Activated CD4-positive, alpha-beta T cell treated with anti-CD3 and anti-CD28 coated beads, Interleukin-2, amount 50 U/mL, for 16 hours (primary cell): ENCODE results near the gene ADA.
"Not testable (repeated sequence)": the region's sequence is repeated elsewhere in the genome, so short reads cannot be mapped to it uniquely, and the experiment has no call there.

ENCODE experiments used
- DNase-seq: peaks from one replicate; pipeline ENCODE4 v3.0.0-alpha.2; 2020

The ADA gene

DNA sequence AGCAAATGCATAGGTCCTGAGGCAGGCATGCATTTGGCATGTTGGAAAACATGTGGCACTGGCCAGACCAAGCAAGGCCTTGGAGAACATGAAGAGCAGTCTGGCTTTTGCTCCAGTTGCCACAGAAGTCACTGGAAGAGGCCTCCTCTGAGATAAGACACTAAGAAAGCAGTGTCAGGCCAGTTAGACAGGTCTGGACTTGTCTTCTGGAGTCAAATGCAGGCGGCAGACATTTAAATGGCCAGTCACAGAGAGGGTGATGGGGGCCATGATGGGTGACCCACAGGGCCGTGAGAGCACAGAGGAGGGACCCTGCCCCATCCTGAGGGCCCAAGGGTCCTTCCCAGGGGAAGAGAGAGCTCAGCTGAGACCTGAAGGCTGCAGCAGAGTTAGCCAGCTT lies 26.7 kb upstream of the ADA start:
- DNase-seq, result no peak

DNA sequence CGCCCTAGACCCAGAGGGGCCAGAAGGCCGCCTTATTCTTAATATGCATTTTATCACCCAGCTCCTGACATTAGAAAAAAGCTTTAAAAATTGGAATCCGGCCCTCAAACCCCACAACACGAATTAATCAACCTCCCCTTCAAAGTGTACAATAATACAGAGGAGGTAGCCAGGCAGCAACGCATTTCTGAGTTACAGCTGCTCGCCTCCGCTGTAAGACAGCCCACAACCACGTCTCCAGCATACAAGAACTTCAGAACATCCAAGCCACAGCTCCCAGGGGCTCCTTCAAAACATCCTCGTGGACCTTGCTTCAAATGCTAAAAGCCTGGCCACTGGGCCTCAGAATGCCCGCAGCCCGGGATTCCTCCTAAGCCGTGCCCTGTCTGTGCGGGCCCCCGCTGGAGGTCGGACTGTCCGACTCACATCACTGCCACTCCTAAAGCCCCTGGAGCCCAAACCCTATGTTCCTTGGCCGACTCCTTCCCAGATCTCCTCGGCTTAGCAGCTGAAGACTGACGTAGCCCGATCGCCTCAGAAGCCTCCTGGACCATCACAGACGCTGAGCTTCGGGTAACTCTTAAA lies 20.9 kb upstream of the ADA start:
- not testable (repeated sequence) for DNase-seq

GRCh38 chr20:44671541-44671940 lies 20.0 kb upstream of the ADA start:
- DNase-seq, result peak; percentile 79

GRCh38 chr20:44670851-44671250 lies 19.4 kb upstream of the ADA start:
- not testable (repeated sequence) for DNase-seq

- DNase-seq, result no peak
Observed at GRCh38 chr20:44666066-44666465, 14.6 kb upstream of the ADA start.

- no peak for DNase-seq
Observed at GRCh38 chr20:44664131-44664530, 12.6 kb upstream of the ADA start.

DNA sequence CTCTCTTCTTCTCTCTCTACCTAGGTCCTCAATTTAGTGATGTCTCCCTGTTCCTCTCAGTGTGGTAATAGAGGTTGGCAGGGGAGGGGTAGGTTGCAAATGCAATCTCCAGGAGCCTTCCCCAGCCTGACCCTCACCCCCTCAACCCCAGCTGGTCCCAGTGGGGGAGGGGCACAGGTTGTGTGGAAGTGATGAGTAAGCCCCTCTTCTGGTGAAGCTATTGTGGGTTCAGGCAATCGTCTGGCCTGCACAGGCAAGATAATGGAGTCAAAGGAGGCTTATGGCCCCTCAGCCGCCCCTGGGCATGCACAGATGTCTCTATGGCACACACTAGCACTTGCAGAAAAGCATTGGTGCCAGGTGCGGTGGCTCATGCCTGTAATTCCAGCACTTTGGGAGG lies 10.8 kb upstream of the ADA start:
- DNase-seq, result no peak

- DNase-seq, result no peak
Observed at GRCh38 chr20:44660581-44660980, 9.1 kb upstream of the ADA start.

- DNase-seq, result no peak
Observed at GRCh38 chr20:44659931-44660330, 8.4 kb upstream of the ADA start.

DNA sequence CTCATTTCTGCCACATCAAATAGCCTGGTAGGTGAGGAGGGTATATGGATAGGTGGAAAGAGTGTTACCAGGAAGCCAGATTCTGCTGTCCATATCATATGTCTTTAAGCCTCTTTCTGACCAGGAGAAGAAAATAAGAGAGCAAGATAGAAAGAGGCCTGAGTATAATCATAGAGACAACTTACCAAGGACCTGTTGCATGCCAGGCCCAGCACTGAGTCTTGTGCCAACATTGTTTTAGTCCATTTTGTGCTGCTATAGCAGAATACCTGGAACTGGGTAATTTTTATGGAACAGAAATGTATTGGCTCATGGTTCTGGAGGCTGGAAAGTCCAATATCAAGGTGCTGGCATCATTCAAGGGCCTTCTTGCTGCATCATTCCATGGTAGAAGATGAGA lies 7.3 kb upstream of the ADA start:
- DNase-seq, result no peak

GRCh38 chr20:44657875-44658274 lies 6.4 kb upstream of the ADA start:
- DNase-seq, result no peak

DNA sequence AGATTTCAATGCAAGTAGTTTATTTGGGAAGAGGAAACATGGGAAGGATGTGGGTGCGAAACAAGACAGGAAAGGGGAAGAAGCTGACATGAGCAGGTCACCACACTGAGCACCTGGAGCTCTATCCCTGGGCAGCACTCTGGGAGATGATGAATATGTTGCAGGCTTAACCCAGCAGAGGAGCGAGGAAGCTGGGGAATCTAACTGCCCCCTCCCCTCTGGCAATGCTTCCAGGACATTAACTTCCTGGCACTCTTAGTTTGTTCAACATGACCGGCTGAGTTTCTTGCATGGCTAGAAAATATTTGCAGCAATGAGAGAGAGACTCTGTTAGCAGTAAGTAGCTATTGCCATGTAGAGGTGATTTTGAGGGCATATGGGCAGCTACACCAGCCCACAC lies 4.9 kb upstream of the ADA start:
- no peak for DNase-seq

GRCh38 chr20:44654210-44654609 lies 2.7 kb upstream of the ADA start:
- DNase-seq, result not testable (repeated sequence)

DNA sequence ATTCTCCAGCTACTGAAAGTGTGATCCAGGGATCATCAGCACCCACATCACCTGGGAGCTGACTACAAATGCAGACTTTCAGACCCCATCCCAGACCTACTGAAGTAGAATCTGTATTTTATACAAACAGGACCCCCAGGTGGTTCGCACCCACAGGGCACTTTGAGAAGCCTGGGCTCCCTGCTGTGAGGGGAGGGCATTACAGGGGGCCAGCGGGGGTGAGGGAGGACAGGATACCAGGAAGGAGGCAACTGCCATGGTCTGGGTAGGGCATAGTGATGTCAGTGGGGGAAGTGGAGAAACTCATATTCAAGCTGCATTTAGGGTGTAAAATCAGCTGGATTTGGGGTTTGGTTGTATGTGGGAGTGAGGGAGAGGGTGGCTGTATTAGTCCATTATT lies 2.0 kb upstream of the ADA start:
- no peak for DNase-seq

DNA sequence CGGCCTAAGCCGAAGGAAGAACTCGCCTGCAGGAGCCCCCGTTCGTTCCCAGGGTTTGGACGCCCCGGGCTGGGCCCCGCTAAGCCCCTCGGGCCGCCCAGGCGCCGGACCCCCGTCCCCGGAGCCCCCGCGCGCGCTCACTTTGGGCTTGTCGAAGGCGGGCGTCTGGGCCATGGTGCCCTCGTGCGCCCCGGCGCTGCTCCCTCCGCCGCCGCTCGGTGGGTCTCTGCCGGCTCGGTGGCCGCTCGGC lies 140 bp downstream of the ADA start:
- DNase-seq, result no peak

GRCh38 chr20:44650771-44651433 lies 597 bp downstream of the ADA start:
- DNase-seq, result peak; percentile 38

- no peak for DNase-seq
Observed at GRCh38 chr20:44649976-44650375, 1.5 kb downstream of the ADA start.

DNA sequence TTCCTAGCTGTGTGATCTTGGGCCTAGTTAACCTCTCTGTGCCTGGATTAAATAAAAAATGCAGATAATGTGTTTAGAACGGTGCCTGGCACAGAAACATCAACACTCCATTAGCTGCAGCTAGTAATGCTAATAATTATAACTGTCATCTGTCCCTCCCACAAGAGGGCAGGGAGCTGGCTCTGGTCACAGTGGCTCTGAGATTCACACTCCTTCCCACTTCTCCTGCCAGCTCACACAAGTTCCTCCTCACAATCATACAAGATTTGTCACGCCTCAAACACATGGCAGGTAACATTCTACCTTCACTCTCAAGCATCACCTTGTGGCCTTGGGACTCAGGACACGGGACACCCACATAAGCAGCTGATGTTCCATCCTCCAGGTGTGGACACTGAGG lies 2.4 kb downstream of the ADA start:
- no peak for DNase-seq

- DNase-seq, result no peak
Observed at GRCh38 chr20:44648579-44648978, 2.9 kb downstream of the ADA start.

- DNase-seq, result no peak
Observed at GRCh38 chr20:44648068-44648467, 3.4 kb downstream of the ADA start.

DNA sequence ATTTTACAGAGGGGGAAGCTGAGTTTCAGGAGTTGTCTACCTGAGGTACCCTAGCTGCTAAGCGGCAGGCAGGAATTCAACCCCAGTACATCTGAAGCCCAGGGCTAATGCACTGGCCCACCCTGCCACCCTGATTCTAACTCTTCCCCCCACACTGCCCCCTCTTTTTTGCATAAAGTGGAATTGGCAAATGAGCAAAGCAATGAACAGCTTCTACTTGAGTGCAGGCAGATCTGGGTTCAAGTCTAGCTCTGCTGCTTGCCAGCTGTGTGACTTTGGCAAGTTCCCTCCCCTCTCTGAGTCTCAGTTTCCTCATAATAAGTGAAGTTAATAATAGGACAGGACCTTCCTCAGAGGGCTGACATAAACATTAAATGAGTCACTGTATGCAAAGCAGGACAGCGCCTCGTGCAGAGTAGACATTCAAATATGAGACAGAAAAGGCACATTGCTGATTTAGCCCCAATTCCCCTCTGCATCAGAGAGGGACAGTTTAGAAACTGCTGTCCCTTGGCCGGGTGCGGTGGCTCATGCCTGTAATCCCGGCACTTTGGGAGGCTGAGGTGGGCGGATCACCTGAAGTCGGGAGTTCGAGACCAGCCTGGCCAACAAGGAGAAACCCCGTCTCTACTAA lies 4.7 kb downstream of the ADA start:
- peak; percentile 56 for DNase-seq

GRCh38 chr20:44646023-44646640 lies 5.4 kb downstream of the ADA start:
- peak; percentile 84 for DNase-seq

- peak; percentile 57 for DNase-seq
Observed at GRCh38 chr20:44644667-44645131, 6.8 kb downstream of the ADA start.

DNA sequence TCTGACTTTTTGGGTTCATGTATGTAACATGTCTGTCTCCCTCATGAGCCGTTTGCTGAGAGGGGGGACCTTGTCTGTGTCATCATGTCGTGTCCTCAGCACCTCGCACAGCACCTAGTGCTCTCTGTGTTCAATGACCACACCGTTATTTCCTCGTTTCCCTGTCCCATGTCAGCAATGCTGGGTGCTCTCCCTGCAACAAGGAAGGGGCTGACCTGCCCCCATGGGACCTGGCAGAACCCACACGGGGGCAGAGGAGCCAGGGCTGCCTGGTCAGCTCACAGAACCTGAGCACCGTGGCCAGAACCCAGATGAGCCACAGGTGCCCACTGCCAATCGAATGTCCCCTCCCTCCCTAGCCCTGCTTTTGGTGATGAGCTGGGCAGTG lies 7.3 kb downstream of the ADA start:
- DNase-seq, result no peak
